ENCODE results near the gene LYZL1.

GRCh38 chr10:29313071-29313470 lies 24.2 kb downstream of the LYZL1 start:
- TF ChIP-seq CTCF (IDR thresholded peaks at IDR 0.05) (no peak), POLR2A (IDR thresholded peaks at IDR 0.05) (no peak)

Measured in right lobe of liver (tissue), 4 donors.